ENCODE results near the gene PDRG1.

DNA sequence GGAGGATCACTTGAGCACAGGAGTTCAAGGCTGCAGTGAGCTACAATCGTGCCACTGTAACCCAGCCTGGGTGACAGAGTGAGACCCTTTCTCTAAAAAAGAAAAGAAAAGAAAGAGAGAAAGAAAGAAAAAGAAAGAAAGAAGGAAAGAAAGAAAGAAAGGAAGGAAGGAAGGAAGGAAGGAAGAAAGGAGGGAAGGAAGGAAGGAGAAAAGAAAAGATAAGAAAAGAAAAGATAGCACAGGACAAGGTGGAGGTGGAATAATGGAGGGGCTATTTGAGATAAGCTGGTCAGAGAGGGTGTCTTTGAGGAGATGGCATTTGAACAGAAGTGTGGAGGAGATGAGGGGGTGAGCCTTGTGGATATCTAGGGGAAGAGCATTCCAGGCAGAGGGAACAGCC lies 2.7 kb upstream of the PDRG1 start:
- TF ChIP-seq, protein P1, sequence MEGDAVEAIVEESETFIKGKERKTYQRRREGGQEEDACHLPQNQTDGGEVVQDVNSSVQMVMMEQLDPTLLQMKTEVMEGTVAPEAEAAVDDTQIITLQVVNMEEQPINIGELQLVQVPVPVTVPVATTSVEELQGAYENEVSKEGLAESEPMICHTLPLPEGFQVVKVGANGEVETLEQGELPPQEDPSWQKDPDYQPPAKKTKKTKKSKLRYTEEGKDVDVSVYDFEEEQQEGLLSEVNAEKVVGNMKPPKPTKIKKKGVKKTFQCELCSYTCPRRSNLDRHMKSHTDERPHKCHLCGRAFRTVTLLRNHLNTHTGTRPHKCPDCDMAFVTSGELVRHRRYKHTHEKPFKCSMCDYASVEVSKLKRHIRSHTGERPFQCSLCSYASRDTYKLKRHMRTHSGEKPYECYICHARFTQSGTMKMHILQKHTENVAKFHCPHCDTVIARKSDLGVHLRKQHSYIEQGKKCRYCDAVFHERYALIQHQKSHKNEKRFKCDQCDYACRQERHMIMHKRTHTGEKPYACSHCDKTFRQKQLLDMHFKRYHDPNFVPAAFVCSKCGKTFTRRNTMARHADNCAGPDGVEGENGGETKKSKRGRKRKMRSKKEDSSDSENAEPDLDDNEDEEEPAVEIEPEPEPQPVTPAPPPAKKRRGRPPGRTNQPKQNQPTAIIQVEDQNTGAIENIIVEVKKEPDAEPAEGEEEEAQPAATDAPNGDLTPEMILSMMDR (IDR thresholded peaks at IDR 0.05), result no peak
- TF ChIP-seq POLR2A (IDR thresholded peaks at IDR 0.05), result no peak

Measured in ovary (tissue), 3 donors.